Measurements from ENCODE around the gene GKN2. TPM values are rescaled to one million over a fixed set of nuclear protein-coding genes. Genes with fewer than 3 reads are reported as not detected.
"Not testable (repeated sequence)": the region's sequence is repeated elsewhere in the genome, so short reads cannot be mapped to it uniquely, and the experiment has no call there.

Gene GKN2
- polyA plus RNA-seq, 1 donor from 2014 or later, result not detected

GRCh38 chr2:68900496-68901198 lies 52.0 kb downstream of the GKN2 start:
- no peaks in the 10 kb centered on the region for H3K27me3 ChIP-seq (ENCODE audit: insufficient read depth, low read depth, low read length)
- no peaks in the 10 kb centered on the region for H3K9me2 ChIP-seq (ENCODE audit: insufficient read depth, low read length)
- no peaks in the 10 kb centered on the region for H3K79me2 ChIP-seq (replicated peaks; ENCODE audit: insufficient read depth, low read length)
- no peak overlapping the region for H2AFZ ChIP-seq (ENCODE audit: low read depth, low read length)
- no peaks in the 10 kb centered on the region for H4K20me1 ChIP-seq (ENCODE audit: insufficient read depth)
- no peaks in the 10 kb centered on the region for H3F3A ChIP-seq (ENCODE audit: insufficient read depth, low read length, poor library complexity, severe bottlenecking)
- H3K36me3 ChIP-seq (ENCODE audit: insufficient read depth, low read length), result no peaks in the 10 kb centered on the region
- H3K9ac ChIP-seq (ENCODE audit: low read length), result no peak overlapping the region
- H3K27ac ChIP-seq (ENCODE audit: low read length), result no peak overlapping the region
- peaks cover 5% of the 10 kb centered on the region for H3K9me3 ChIP-seq (ENCODE audit: low read length)
- no peak overlapping the region for H3K4me3 ChIP-seq (ENCODE audit: low read length)
- TF ChIP-seq CTCF (IDR thresholded peaks at IDR 0.05; ENCODE audit: poor library complexity, severe bottlenecking) (no peak), REST (IDR thresholded peaks at IDR 0.05; ENCODE audit: borderline replicate concordance) (no peak), MXI1 (conservative IDR thresholded peaks at IDR 0.05; ENCODE audit: poor library complexity, severe bottlenecking) (no peak), EZH2 (IDR thresholded peaks at IDR 0.05; ENCODE audit: borderline replicate concordance, insufficient read depth, low read length, poor library complexity, severe bottlenecking) (no peak), POLR2AphosphoS5 (IDR thresholded peaks at IDR 0.05) (no peak), RAD21 (conservative IDR thresholded peaks at IDR 0.05) (no peak)
- H3K4me2 ChIP-seq (ENCODE audit: low read length), result no peak overlapping the region

GRCh38 chr2:68895981-68896380 lies 56.7 kb downstream of the GKN2 start:
- not testable (repeated sequence) for H3K4me3 ChIP-seq (ENCODE audit: low read length); H3K36me3 ChIP-seq (ENCODE audit: insufficient read depth, low read length); H3K4me2 ChIP-seq (ENCODE audit: low read length); H3K9me3 ChIP-seq (ENCODE audit: low read length); H3K27me3 ChIP-seq (ENCODE audit: insufficient read depth, low read depth, low read length); H4K20me1 ChIP-seq (ENCODE audit: insufficient read depth); H3K27ac ChIP-seq (ENCODE audit: low read length); H3K9ac ChIP-seq (ENCODE audit: low read length); H2AFZ ChIP-seq (ENCODE audit: low read depth, low read length); H3K9me2 ChIP-seq (ENCODE audit: insufficient read depth, low read length); H3F3A ChIP-seq (ENCODE audit: insufficient read depth, low read length, poor library complexity, severe bottlenecking); H3K79me2 ChIP-seq (replicated peaks; ENCODE audit: insufficient read depth, low read length)

Other genes with a start within 250 kb of the GKN2 start
- not detected in 2 replicates for gene ARHGAP25, start 218.1 kb downstream of the GKN2 start, polyA plus RNA-seq
- gene BMP10, start 81.5 kb downstream of the GKN2 start, polyA plus RNA-seq, result not detected in 2 replicates
- not detected in 2 replicates for gene GKN1, start 21.7 kb upstream of the GKN2 start, polyA plus RNA-seq
- gene ANTXR1, start 60.3 kb upstream of the GKN2 start, polyA plus RNA-seq, result 4.9 and 5.2 TPM in 2 replicates

All from neural cell (in vitro differentiated cells).